NCI-H446 treated with DMSO at 0.1 percent for 48 hours (cell line): ENCODE measurements around the gene FAM13B.
"Not testable (repeated sequence)": the region's sequence is repeated elsewhere in the genome, so short reads cannot be mapped to it uniquely, and the experiment has no call there.

Experiments
- DNase-seq: peaks from one replicate; lab custom pipeline; 2025; lab: John Stamatoyannopoulos, UW

FAM13B gene

DNA sequence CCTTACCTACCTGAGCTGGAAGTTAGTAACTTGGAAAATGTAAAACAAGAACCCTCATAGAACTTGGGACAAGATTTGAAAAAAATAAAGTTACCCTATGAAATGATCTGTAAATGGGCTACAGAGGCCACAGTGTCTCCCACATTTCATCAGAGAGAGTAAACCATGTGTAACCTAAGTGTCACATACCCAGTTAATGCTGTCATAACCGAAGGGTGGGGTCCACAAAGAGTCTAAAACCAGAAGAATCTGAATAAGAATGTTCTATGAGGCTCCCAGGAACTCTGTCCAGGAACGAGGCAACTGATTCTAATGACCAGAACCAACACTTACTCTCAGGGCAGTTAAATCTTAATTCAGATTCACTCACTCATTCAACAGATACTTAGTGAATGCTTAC is 1.0 kb upstream of the FAM13B start:
- no peak for DNase-seq

DNA sequence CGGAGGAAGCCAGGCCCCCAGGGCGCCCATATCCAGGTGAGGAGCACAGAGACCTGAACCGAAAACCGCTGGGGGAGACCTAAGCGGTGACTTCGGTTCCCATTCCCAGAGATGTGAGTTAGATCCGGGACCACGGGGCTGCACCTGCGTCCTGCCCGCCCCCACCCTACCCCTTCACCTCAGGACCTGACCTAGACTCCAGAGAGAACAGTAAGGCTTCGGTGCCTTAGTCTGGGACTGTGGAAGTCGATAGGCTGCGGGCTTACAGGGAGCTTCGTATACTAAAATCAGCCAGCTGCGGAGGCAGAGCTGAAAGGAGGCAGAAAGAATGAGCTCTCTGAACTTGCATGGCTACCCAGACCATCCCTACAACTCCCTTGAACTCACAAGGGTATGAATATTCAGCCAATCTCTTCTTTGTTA is 518 bp upstream of the FAM13B start:
- no peak for DNase-seq

DNA sequence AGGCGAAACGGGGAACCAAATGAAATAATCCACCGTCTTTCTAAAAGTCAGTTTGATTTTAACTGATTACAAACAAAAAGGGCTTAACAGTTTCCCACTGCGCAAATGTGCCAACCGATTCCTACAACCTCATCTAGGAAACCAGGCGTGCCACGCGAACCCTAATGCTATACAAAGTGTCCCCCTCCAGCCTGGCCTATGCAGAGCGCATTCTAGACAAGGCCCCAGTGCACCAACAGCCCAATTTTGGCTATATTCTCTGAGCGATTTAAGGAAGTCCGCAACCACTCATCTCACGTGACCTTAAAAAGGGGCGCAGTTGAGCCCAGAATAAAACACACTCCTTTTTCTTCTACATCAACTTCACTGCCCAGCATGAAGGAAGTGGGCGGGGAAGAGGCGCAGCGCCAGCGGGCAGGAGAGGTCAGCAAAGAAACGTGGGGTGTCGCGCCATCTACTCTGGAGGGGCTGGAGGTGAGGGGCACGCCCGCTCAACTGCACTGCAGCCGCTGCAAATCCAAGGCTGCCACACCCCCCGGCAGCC is 779 bp downstream of the FAM13B start:
- no peak for DNase-seq

DNA sequence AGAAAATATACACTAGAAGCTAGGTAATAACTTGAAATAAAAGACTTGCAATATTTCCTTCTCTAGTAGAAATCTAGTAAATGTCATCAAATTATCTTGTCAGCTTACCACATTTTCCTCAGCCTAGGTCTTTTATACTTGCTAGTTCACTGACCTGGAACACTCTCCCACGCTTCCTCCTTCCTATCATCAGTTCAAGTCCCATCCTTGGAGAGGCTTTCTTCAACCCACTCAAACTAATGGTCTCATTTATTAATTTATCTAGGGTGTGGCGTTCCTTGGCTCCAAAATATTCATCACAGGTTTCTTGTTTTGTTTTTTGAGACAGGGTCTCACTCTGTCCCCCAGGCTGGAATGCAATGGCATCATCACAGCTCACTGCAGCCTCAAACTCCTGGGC is 2.9 kb downstream of the FAM13B start:
- no peak for DNase-seq

DNA sequence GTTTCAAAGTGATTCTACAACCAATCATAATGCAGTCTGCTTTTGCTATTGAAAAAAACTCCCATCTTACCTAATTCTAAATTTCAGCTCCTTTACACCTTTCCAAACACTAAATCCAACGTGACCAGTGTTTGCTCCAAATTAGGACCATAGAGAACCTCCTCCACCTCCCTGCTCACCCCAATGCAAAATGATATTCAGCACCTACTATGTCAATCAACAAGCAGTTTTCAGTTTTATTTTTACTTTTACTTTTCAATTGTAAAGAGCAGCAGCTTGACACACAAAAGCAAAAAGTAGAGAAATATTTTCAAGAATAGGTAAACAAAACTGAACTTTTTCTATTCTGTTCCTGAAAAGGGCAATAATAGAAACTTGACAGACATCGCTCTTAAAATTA is 3.4 kb downstream of the FAM13B start:
- DNase-seq, result no peak

DNA sequence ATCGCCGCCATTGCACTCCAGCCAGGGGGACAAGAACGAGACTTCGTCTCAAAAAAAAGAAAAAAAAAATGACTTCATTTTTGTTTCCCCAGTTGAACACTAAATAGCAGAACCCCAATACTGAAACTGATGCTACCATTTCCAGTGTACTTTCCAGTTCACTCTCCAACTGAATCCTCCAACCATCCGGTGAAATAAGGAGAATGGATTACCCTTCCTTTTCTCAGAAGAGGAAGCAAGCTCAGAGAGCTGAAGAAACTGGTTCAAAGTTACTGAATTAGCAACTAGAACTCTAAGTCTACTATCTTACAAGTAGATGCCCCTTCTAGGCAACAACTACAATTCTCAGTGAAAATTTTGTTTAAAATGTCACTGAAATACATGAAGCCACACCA is 3.9 kb downstream of the FAM13B start:
- DNase-seq, result no peak

DNA sequence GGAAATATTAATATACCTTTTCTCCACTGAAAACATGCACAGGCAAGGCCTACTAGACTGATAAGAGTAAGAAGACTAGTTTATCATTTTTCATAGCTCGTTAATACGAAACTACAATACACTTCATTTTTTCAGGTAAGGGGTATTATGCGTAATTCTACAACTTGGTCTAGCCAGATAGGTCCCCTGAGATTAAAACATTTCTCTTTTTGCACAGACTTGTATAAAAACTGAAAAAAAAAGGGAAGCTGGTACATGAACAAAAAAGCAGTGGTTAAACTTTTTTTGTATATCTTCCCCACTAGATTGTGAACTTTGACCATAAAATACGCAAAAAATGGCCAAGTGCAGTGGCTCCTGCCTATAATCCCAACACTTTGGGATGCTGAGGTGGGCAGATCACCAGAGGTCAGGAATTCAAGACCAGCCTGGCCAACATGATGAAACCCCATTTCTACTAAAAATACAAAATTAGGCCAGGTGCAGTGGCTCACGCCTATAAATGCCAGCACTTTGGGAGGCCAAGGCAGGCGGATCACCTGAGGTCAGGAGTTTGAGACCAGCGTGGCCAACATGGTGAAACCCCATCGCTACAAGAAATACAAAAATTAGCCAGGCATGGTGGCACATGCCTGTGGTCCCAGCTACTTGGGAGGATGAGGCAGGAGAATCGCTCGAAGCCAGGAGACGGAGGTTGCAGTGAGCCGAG is 4.5 kb downstream of the FAM13B start:
- not testable (repeated sequence) for DNase-seq

DNA sequence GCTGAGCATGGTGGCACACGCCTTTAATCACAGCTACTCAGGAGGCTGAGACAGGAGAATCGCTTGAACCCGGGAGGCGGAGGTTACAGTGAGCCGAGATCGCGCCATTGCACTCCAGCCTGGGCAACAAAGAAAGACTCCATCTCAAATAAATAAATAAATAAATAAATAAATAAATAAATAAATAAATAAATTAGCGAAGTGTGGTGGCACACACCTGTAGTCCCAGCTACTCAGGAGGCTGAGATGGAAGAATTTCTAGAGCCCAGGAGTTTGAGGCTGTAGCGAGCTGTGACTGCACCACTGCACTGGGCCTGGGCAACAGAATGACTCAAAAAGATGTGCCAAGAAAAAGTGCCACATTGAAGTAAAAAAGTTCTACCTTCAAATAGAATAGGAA is 6.1 kb downstream of the FAM13B start:
- DNase-seq, result not testable (repeated sequence)

DNA sequence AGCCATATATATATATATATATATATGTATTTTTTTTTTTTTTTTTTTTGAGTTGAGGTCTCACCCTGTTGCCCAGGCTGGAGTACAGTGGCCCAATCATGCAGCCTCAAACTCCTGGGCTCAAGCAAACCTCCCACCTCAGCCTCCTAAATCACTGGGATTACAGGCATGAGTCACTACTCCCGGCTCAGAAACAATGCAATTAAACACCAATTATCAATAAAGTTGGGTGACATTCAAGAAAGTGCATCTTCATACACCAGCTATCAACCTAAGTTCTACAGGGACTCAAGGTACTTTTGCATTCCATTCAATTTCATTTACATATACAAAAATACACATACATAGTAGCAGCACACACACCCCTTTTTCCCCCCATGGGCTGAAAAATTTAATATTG is 7.6 kb downstream of the FAM13B start:
- DNase-seq, result no peak

DNA sequence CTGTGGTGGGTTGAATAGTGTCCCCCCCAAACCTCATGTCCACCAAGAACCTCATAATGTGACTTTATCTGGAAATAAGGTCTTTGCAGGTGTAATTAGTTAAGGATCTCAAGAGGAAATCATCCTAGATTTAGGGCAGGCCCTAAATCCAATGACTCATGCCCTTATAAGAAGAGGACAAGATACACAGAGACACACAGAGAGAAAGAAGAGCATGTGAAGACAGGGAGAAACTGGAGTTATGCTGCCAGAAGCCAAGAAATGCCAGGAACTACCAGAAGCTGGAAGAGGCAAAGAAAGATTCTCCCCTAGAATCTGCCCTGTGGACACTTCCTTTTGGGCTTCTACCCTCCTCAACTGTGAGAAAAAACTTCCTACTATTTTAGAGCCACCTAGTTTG is 8.8 kb downstream of the FAM13B start:
- no peak for DNase-seq

DNA sequence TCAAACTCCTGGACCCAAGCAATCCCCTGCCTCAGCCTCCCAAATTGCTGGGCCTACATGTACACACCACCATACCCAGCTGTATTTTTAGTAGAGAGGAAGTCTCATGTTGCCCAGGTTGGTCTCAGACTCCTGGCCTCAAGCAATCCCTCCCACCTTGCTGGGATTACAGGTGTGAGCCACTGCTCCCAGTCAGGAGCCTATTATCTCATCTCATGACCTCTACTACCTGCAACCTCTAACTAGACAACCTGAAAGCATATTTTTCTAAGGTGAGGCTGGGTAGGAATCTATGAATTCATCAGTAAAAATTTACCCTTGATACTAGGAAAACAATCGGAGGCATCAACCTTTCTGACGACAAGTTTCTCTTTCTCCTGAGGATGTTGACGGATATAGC is 10.0 kb downstream of the FAM13B start:
- DNase-seq, result no peak

DNA sequence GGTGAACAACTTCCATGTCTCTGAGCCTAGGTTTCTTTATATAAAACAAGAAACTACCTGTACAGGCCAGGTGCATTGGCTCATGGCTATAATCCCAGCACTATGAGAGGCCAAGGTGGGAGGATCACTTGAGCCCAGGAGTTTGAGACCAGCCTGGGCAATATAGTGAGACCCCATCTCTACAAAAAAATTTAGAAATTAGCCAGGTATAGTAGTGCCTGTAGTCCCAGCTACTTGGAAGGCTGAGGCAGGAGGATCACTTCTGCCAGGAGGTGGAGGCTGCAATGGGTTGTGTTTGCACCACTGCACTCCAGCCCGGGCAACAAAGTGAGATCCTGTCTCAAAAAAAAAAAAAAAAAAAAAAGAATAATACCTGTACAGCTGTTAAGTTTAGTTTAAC is 11.1 kb downstream of the FAM13B start:
- no peak for DNase-seq

DNA sequence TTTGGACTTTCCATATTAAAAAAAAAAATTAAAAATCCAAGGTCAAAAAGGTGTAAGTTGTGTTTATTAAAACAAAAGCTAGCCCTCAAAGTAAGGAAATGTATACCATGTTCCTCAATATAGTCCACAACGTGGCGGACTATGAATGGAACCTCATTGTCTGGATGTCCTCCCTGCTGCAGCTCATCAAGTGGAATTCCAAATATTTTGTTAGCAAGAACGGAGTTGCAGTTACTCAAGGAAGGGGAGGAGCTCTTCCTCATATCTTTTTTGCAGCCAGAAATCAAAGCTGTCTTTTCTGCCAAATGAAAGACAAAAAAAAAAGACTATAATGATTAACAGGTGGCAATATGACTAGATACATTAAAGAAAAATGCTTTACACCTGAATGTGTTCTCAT is 14.0 kb downstream of the FAM13B start:
- DNase-seq, result no peak

DNA sequence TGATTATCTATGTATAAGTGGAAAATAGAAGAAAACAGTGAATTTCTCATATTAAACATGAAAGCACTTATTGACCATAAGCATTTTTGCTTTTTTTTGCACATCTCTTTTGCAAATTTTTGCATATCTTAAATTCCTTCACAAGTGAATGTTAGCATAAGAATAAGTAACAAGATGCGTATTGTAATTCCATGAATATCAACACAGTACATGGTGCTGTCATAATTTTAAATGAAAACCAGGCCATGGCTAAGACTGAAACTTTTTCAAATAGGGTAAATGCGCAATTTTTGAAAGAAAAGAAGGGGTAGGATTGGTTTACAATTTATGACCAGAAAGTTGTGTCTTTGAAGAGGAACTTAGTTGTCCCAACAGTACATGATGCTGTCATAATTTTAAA is 17.0 kb downstream of the FAM13B start:
- DNase-seq, result no peak

DNA sequence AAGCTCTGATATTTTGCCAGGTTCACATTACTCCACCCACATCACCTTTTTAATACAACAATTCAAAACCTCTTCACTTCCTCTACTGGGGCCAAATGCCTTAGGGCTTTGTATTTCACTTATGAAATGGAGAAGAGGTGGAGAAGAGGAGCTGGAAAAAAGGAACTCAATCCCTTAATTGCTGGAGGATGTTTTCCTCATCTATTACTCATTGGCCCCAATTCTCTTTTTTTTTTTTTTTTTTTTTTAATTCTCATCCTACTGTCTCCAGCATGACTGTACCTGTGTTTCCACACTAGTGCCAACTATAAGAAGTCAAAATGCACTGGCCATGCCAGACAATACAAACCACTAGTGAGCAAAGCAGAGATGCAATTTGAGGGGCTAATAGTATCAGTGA is 20.9 kb downstream of the FAM13B start:
- DNase-seq, result no peak

DNA sequence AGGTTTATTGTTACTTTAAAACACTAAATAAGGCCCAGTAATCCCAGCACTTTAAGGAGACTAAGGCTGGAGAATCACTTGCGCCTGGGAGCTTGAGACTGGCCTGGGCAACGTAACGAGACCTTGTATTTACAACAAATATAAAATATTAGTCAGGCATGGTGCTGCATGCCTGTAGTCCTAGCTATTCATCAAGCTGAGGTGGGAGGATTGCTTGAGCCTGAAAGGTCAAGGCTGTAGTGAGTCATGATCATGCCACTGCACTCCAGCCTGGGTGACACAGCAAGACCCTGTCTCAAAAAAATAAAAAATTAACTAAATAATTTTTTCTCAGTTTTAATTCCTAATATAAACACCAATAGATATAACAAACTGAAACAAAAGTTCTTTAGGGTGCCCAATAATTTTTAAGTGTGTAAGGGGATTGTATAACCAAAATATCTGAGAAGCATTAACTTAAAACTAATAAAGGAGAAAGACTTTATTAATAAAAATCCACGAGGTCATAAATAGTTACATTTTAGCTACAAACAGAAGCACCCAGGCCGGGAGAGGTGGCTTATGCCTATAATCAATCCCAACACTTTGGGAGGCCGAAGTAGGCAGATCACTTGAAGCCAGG is 32.7 kb downstream of the FAM13B start:
- DNase-seq, result no peak

DNA sequence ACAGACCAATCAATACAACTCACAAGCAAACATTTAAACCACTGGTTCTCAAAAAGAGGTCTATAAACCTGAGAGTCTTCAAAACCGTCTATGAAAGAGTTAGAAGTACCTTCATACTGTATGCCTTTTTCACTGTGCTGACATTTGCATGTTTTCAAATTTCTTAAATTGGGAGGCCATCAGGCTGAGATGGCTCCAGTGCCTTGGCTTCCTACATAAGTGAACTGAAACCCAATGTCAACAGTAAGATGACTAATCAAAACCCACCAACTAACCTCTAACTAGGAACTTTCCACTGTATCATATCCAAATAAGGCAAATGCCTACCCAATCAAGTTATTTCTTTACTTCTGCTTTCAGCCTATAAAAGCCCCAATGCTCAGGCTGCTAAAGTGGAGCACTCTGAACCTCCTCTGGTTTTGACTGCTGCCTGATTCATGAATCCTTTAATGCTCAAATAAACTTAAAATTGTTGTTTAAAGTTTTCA is 35.1 kb downstream of the FAM13B start:
- no peak for DNase-seq

DNA sequence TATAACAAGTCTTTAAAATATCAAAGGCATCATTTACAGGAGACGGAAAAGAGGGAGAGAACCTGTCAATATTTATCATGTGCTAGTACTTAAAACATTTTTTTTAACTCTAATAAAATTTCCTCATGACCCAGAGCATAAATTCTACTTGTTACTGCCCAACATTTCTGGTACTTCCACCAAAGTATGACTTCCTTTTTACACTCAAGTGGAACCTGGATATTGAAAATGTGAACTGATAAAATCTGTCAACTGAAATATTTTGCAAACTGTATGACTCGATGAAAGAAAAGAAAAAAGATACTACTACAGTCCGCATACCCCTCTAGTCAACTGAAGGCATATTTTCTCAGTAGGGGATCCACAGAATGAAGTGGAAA is 37.1 kb downstream of the FAM13B start:
- no peak for DNase-seq

DNA sequence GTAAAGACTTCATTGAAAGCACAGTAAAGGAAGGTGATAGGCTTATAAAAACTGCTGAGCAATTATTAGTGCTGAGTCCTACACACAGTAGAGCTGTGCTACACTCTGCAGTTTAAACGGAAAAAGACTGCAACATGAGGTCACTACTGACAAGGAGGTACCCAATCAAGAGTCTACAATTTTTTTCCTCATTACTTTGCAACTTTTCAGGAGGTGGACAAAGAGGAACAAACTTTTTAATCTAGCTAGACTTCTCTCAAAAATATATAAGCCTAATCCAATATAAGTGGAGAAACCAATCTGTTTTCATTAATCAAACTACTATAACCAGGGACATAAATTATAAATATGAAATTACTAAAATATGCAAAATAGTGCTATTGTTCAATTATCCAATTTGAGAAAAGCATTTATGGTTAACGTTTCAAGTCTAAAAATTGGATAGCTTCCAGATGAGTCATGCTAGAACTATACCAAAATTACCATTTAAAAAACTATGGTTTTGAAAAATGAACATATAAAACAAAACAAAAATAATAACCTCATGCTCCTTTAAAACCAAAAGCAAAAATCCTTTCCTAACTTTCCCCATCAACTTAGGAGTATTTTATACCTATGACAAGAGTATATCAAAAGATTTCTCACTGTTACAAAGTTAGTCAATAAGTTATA is 37.7 kb downstream of the FAM13B start:
- DNase-seq, result peak; percentile 12

DNA sequence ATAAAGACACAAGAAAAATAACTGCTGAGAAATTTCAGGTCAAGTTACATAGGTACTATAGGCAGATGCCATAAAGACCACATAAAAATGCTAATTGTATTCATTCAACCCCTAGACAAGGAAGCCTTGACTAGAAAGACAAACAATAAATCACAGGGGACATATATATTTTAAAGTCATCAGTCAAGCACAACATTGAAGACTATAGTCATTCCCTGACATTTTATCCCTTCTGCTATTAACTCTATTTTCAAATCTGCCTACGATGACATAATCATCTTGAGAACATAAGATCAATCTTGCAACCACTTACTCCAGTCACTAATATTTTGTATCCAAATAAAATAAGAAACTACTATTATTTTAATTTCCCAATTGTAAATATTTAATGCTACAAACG is 38.3 kb downstream of the FAM13B start:
- DNase-seq, result no peak

DNA sequence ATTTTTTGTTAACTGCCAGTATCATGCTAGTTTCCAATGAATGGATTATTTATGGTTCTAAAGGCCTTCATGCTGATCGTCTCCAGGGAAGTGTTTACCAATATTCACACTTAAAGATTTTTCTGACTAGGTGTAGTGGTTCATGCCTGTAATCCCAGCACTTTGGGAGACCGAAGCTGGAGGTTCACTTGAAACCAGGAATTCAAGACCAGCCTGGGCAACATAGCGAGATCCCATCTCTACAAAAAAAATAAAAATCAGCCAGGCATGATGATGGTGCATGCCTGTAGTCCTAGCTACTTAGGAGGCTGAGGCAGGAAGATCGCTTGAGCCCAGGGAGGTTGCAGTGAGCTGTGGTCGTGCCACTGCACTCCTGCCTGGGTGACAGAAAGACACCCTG is 43.5 kb downstream of the FAM13B start:
- no peak for DNase-seq

DNA sequence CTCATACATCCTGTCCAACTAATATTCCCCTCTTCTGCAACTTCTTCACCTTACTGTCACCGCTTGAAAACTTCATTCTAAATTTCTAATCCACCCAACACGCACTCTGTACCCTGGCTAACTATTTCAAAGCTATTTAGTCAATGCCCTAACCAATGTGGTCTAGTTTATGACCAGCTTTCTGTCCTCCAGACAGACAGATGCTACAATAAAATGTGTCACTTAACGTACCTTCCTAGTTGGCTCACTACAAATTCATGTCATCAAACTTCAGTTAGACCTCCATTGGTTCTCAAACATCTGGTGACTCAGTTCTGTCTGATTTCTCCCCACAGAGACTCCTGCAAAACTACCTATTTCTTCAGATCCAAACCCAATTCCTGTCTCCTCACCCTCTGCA is 57.7 kb downstream of the FAM13B start:
- no peak for DNase-seq

DNA sequence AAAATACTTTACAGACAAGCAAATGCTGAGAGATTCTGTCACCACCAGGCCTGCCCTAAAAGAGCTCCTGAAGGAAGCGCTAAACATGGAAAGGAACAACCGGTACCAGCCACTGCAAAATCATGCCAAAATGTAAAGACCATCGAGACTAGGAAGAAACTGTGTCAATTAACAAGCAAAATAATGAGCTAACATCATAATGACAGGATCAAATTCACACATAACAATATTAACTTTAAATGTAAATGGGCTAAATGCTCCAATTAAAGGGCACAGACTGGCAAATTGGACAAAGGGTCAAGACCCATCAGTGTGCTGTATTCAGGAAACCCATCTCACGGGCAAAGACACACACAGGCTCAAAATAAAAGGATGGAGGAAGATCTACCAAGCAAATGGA is 62.5 kb downstream of the FAM13B start:
- not testable (repeated sequence) for DNase-seq
